Measurements from ENCODE around the gene CDC27. TPM values are rescaled to one million over a fixed set of nuclear protein-coding genes. Genes with fewer than 3 reads are reported as not detected.

CDC27 gene
- total RNA-seq, 2 experiments from 2014 or later = 52.5 to 52.8 TPM

- TF ChIP-seq CTCF (IDR thresholded peaks at IDR 0.05) = no peak
These were observed 46.8 kb upstream of the CDC27 start for GRCh38 chr17:47235923-47236322.

GRCh38 chr17:47235506-47235905 lies 46.4 kb upstream of the CDC27 start:
- intact Hi-C loops (cut with DNase I, micrococcal nuclease) = no loop called here
- CTCF ChIA-PET = no interaction called here

More at GRCh38 chr17:47235923-47236322, 46.8 kb upstream of the CDC27 start:
- H3K27ac ChIP-seq (ENCODE audit: low read depth in 1 of 2, low read length in 2 of 2) = no peak overlapping the region
- peaks cover 7% of the 10 kb centered on the region for H3K4me1 ChIP-seq (ENCODE audit: insufficient read depth, low read length)
- no peak for ATAC-seq (ENCODE audit: poor library complexity)
- H3K9me3 ChIP-seq (ENCODE audit: control insufficient read depth in 1 of 2, insufficient read depth in 1 of 2, low read length in 2 of 2) = peaks cover 0 to 4% of the 10 kb centered on the region in 2 experiments
- no peak overlapping the region for H3K27ac Mint-ChIP-seq
- intact Hi-C loops (cut with DNase I, micrococcal nuclease) = no loop called here
- no peaks in the 10 kb centered on the region for H3K4me1 Mint-ChIP-seq (ENCODE audit: low read depth)
- no peak for DNase-seq
- no peak overlapping the region for H3K4me3 Mint-ChIP-seq
- ChIA-PET POLR2A (no interaction called here), CTCF (no interaction called here)
- H3K4me3 ChIP-seq (ENCODE audit: low read length) = no peak overlapping the region
- H3K27me3 Mint-ChIP-seq = no peaks in the 10 kb centered on the region
- H3K36me3 Mint-ChIP-seq (ENCODE audit: low read depth) = no peaks in the 10 kb centered on the region
- H3K27me3 ChIP-seq (ENCODE audit: control insufficient read depth in 1 of 2, insufficient read depth in 2 of 2, low read length in 2 of 2) = peaks cover 0 to 2% of the 10 kb centered on the region in 2 experiments
- H3K36me3 ChIP-seq (ENCODE audit: insufficient read depth, low read length) = no peaks in the 10 kb centered on the region
- H3K9me3 Mint-ChIP-seq = no peaks in the 10 kb centered on the region

GRCh38 chr17:47232465-47232864 lies 43.4 kb upstream of the CDC27 start:
- Mint-ChIP-seq H3K27ac (no peak overlapping the region), H3K4me1 (ENCODE audit: low read depth) (peaks cover 12% of the 10 kb centered on the region), H3K27me3 (peaks cover 12% of the 10 kb centered on the region), H3K36me3 (ENCODE audit: low read depth) (no peaks in the 10 kb centered on the region), H3K4me3 (no peak overlapping the region), H3K9me3 (no peaks in the 10 kb centered on the region)
- ATAC-seq (ENCODE audit: poor library complexity) (no peak), DNase-seq (no peak)
- TF ChIP-seq CTCF (IDR thresholded peaks at IDR 0.05) = no peak
- ChIA-PET POLR2A (no interaction called here), CTCF (no interaction called here)
- no peak overlapping the region for H3K27ac ChIP-seq (ENCODE audit: low read depth in 1 of 2, low read length in 2 of 2)
- no peaks in the 10 kb centered on the region for H3K27me3 ChIP-seq (ENCODE audit: control insufficient read depth in 1 of 2, insufficient read depth in 2 of 2, low read length in 2 of 2)
- peaks cover 10% of the 10 kb centered on the region for H3K4me1 ChIP-seq (ENCODE audit: insufficient read depth, low read length)
- H3K9me3 ChIP-seq (ENCODE audit: control insufficient read depth in 1 of 2, insufficient read depth in 1 of 2, low read length in 2 of 2) = peaks cover 0 to 2% of the 10 kb centered on the region in 2 experiments
- intact Hi-C loops (cut with DNase I, micrococcal nuclease) = no loop called here
- H3K36me3 ChIP-seq (ENCODE audit: insufficient read depth, low read length) = no peaks in the 10 kb centered on the region
- H3K4me3 ChIP-seq (ENCODE audit: low read length) = no peak overlapping the region

More at GRCh38 chr17:47235506-47235905, 46.4 kb upstream of the CDC27 start:
- H3K9me3 ChIP-seq (ENCODE audit: control insufficient read depth in 1 of 2, insufficient read depth in 1 of 2, low read length in 2 of 2) = peaks cover 0 to 4% of the 10 kb centered on the region in 2 experiments
- H3K4me3 ChIP-seq (ENCODE audit: low read length) = no peak overlapping the region
- peaks cover 0 to 2% of the 10 kb centered on the region in 2 experiments for H3K27me3 ChIP-seq (ENCODE audit: control insufficient read depth in 1 of 2, insufficient read depth in 2 of 2, low read length in 2 of 2)
- POLR2A ChIA-PET = no interaction called here
- Mint-ChIP-seq H3K4me3 (no peak overlapping the region), H3K27me3 (peaks cover under 1% of the 10 kb centered on the region), H3K4me1 (ENCODE audit: low read depth) (no peaks in the 10 kb centered on the region), H3K36me3 (ENCODE audit: low read depth) (no peaks in the 10 kb centered on the region), H3K27ac (no peak overlapping the region), H3K9me3 (no peaks in the 10 kb centered on the region)
- no peak overlapping the region for H3K27ac ChIP-seq (ENCODE audit: low read depth in 1 of 2, low read length in 2 of 2)
- no peak for DNase-seq
- peaks cover 7% of the 10 kb centered on the region for H3K4me1 ChIP-seq (ENCODE audit: insufficient read depth, low read length)
- no peak for TF ChIP-seq CTCF (IDR thresholded peaks at IDR 0.05)
- no peak for ATAC-seq (ENCODE audit: poor library complexity)
- no peaks in the 10 kb centered on the region for H3K36me3 ChIP-seq (ENCODE audit: insufficient read depth, low read length)

Measured in CD4-positive, alpha-beta T cell (primary cell).